Upper lobe of left lung (tissue), 6 donors: Measurements from ENCODE around the gene UBL4A. TPM values are rescaled to one million over a fixed set of nuclear protein-coding genes. Genes with fewer than 3 reads are reported as not detected.
A peak's percentile ranks its signal among the peaks of the same experiment; 100 is the strongest.

ENCODE experiments used
- ATAC-seq, 2 donors: fragments of 200-7000 bp; cut with Tn5 transposase; one replicate each; pipeline ENCODE4 v1.9.1; 2022; ENCODE audit warnings: mild to moderate bottlenecking in 2 of 2, moderate library complexity in 2 of 2; ENCODE audit not compliant: low FRiP score in 2 of 2
- DNase-seq, 2 donors: peaks; one replicate each; pipeline ENCODE4 v3.0.0-alpha.2; 2019 to 2020
- H3K27ac ChIP-seq, 4 donors: fragments of 200-600 bp; sonication (generic); one replicate each; pipeline ENCODE4 v1.5.1; 2016 to 2019
- H3K27me3 ChIP-seq, 4 donors: fragments of 200-600 bp; sonication (generic); one replicate each; pipeline ENCODE4 v1.5.1; 2017 to 2019
- H3K36me3 ChIP-seq, 4 donors: fragments of 200-600 bp; sonication (generic); one replicate each; pipeline ENCODE4 v1.5.1; 2016 to 2019
- H3K4me1 ChIP-seq, 4 donors: fragments of 200-600 bp; sonication (generic); one replicate each; pipeline ENCODE4 v1.5.1; 2018 to 2019
- H3K4me3 ChIP-seq, 4 donors: fragments of 200-600 bp; sonication (generic); one replicate each; pipeline ENCODE4 v1.5.1; 2017 to 2019; ENCODE audit warnings: mild to moderate bottlenecking in 2 of 4, moderate library complexity in 1 of 4
- H3K9me3 ChIP-seq, 4 donors: fragments of 200-600 bp; sonication (generic); one replicate each; pipeline ENCODE4 v1.5.1; 2018 to 2019
- EP300 ChIP-seq, 4 donors: sonication (generic); formaldehyde crosslinking; IDR thresholded peaks; one replicate each; pipeline ENCODE4 v1.5.1; 2017; ENCODE audit warnings: antibody characterized with exemption in 4 of 4, control low read depth in 2 of 4
- POLR2A ChIP-seq, 4 donors: fragments of 450-650 bp; IDR thresholded peaks; one replicate each; pipeline ENCODE4 v1.5.1; 2016 to 2017; ENCODE audit warnings: antibody characterized with exemption in 4 of 4, mild to moderate bottlenecking in 2 of 4
- POLR2AphosphoS5 ChIP-seq, 2 donors: sonication (generic); formaldehyde crosslinking; IDR thresholded peaks; one replicate each; pipeline ENCODE4 v1.5.1; 2017; ENCODE audit warnings: antibody characterized with exemption in 2 of 2
- WGBS, 2 donors: methylation state at CpG; one replicate each; pipeline ENCODE4 v1.1.5; 2017 to 2018; 5-methylcytosine and 5-hydroxymethylcytosine counted together
- total RNA-seq, 6 donors: library from RNA; depleted of rRNA in 4 of 6; stranded (reverse); fragments of >200 nt in 4 of 6; gene quantifications; one replicate each; pipeline versions ENCODE4 v1.1.0 to v1.2.1, GENCODE V29; 2016 to 2021
- TF ChIP-seq, protein P1 (sequence below), 6 experiments: fragments of 450-650 bp in 4 of 6; fragments of 200-600 bp in 2 of 6; sonication (generic) in 2 of 6; IDR thresholded peaks; one replicate each; pipeline ENCODE4 v1.5.1; 2016 to 2019; ENCODE audit warnings: antibody characterized with exemption in 6 of 6
- donor health status: DM: no; HTN: no; CAD: no; lungs with moderate emphysema.
- donor health status: DM: no; HTN: yes; CAD: no; lungs with severe emphysema.

The UBL4A gene
- total RNA-seq, 6 donors from 2014 or later = 13.6 to 52.2 (median 43.8) TPM

DNA sequence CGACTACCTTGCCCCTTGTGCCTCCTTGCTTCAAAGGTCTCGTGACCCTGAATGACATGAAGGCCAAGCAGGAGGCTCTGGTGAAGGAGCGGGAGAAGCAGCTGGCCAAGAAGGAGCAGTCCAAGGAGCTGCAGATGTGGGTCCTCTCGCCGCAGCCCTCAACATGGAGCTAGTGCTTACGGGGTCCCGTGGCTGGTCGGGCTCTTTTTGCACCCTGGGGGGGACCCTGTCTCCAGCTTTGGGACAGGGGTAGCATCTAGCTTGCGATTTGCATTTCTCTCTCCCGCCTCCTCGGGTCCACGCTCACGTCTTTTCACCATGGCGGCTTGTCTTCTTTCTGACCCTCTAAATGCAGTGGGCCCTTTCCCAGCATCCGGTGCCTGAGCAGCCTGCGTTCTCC, 40.6 kb downstream of the UBL4A start:
- Histone ChIP-seq H3K4me1 (peaks cover 6 to 20% (median 7%) of the 10 kb centered on the region in 4 donors), H3K27ac (no peak overlapping the region), H3K9me3 (no peaks in the 10 kb centered on the region), H3K4me3 (no peak overlapping the region), H3K27me3 (no peaks in the 10 kb centered on the region), H3K36me3 (peaks cover 0 to 60% (median 34%) of the 10 kb centered on the region in 4 donors)
- TF ChIP-seq EP300 (IDR thresholded peaks at IDR 0.05) = no peak
- TF ChIP-seq POLR2A (IDR thresholded peaks at IDR 0.05) = no peak
- TF ChIP-seq, protein P1, sequence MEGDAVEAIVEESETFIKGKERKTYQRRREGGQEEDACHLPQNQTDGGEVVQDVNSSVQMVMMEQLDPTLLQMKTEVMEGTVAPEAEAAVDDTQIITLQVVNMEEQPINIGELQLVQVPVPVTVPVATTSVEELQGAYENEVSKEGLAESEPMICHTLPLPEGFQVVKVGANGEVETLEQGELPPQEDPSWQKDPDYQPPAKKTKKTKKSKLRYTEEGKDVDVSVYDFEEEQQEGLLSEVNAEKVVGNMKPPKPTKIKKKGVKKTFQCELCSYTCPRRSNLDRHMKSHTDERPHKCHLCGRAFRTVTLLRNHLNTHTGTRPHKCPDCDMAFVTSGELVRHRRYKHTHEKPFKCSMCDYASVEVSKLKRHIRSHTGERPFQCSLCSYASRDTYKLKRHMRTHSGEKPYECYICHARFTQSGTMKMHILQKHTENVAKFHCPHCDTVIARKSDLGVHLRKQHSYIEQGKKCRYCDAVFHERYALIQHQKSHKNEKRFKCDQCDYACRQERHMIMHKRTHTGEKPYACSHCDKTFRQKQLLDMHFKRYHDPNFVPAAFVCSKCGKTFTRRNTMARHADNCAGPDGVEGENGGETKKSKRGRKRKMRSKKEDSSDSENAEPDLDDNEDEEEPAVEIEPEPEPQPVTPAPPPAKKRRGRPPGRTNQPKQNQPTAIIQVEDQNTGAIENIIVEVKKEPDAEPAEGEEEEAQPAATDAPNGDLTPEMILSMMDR (IDR thresholded peaks at IDR 0.05) = no peak
- TF ChIP-seq POLR2AphosphoS5 (IDR thresholded peaks at IDR 0.05) = no peak
- DNase-seq = no peak
- 87 to 98% methylated on average over 8 to 16 of the region's 16 CpGs for WGBS, 2 donors
- ATAC-seq = no peak

DNA sequence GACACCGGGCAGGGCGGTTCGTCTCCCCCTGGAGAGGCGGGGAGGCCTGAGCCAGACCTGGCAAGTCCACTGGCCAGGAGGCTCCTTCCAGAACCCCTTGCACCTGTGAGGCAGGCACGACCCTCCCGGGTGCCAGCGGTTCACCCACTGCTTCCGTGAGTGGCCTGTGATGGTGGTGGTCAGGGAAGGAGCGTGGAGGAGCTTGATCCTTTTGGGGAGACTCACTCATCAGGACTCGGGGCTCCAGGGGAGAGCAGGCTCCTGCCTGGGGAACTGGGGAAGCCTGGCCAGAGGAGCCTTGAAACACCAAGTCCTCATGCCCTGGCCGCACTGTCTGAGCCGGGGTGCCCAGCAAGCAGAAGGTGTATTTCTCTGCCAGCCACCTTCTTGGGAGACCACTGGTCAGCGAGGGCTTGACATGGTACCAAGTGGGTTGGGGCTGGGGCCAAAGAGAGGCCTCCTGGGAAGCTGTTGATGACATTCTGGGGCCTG, 41.6 kb downstream of the UBL4A start:
- H3K36me3 ChIP-seq = peaks cover 0 to 61% (median 34%) of the 10 kb centered on the region in 4 donors
- H3K4me3 ChIP-seq = peak overlapping the region; percentile 33 to 70 (median 60)
- TF ChIP-seq EP300 (IDR thresholded peaks at IDR 0.05) = no peak
- TF ChIP-seq, protein P1 (IDR thresholded peaks at IDR 0.05) = no peak
- TF ChIP-seq POLR2AphosphoS5 (IDR thresholded peaks at IDR 0.05) = no peak
- no peak for TF ChIP-seq POLR2A (IDR thresholded peaks at IDR 0.05)
- H3K27ac ChIP-seq = peak overlapping the region in 3 of 4 donors; percentile 72 to 90 (median 89)
- no peak for DNase-seq
- H3K27me3 ChIP-seq = no peaks in the 10 kb centered on the region
- WGBS, 2 donors = 75 to 90% methylated on average over 2 to 9 of the region's 13 CpGs
- H3K4me1 ChIP-seq = peaks cover 6 to 20% (median 7%) of the 10 kb centered on the region in 4 donors
- no peak for ATAC-seq
- H3K9me3 ChIP-seq = no peaks in the 10 kb centered on the region

DNA sequence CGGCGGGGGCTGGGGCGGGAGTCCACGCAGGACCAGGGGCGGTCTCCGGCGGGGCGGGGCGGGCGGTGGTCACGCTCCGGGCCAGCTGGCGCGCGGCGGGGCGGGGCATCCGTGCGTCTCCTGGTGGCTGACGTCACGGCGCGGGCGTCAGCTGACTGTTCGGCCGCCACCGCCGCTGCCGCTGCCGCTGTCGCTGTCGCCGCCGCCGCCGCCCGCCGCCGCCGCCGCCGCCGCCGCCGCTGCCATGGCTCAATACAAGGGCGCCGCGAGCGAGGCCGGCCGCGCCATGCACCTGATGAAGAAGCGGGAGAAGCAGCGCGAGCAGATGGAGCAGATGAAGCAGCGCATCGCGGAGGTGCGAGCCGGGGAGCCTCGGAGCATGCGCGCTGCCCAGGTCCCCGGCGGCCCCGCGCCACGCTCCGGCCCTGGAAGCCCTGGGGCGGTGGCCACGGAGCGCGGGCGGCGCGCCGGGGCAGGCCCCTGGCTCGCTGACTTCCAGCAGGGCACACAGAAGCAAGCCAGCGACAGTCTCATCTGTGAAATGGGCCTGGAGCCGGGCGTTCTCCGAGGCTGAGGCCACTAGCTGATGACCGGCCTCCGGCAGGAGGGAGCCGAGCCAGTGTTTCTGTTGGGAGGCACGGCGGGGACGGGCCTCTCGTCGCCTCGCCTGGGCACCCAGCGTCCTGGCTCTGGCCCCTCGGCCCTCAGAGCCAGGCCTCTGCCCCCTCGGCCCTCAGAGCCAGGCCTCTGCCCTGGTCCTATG, 42.2 kb downstream of the UBL4A start, which contains the start of gene FAM50A:
FAM50A (plus strand) TSS at position 150 of the 763 bp plus-strand sequence; CDS start at position 245, 95 bp downstream.
- H3K36me3 ChIP-seq = peaks cover 0 to 56% (median 28%) of the 10 kb centered on the region in 4 donors
- WGBS, 2 donors = 46% methylated on average over 55 of the region's 94 CpGs; no CpG with 5 or more reads in 1 of the 2 donors
- ATAC-seq = peak in 1 of 2 donors; percentile 95

DNA sequence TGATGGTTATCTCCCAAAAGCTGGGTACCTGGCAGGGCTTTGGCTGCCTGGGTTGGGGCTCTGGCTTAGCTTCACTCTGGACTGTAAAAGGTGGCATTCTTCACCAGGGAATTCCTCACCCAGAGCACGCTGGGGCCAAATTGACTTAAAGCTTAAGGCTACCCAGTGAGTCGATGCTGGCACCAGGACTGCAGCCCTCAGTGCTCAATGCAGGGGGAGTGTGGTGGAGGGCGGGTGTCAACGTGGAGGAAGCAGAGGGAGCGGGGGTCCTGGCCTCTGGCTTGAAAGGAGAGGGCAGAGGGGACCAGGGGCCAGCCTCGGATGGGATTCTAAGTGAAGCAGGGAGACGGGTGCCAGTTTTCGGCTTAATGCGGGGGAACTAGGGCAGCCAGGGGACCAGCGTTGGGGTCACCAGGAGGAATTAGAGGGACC, 42.9 kb downstream of the UBL4A start:
- ATAC-seq = no peak

More for the DNA sequence above, 42.2 kb downstream of the UBL4A start, which contains the start of gene FAM50A:
- Histone ChIP-seq H3K27ac (peak within 1 kb of the TSS; percentile 66 to 90 (median 84)), H3K4me3 (peak within 1 kb of the TSS; percentile 33 to 70 (median 60)), H3K4me1 (peaks cover 6 to 21% (median 7%) of the 10 kb centered on the region in 4 donors), H3K27me3 (no peaks in the 10 kb centered on the region), H3K9me3 (no peaks in the 10 kb centered on the region)
- TF ChIP-seq, protein P1 (IDR thresholded peaks at IDR 0.05) = peak in 4 of 6 experiments; percentile 38 to 56 (median 47)
- TF ChIP-seq EP300 (IDR thresholded peaks at IDR 0.05) (no peak), POLR2A (IDR thresholded peaks at IDR 0.05) (peak in 1 of 4 donors; percentile 56), POLR2AphosphoS5 (IDR thresholded peaks at IDR 0.05) (no peak)
- DNase-seq = peak; percentile 82 to 97

More for the DNA sequence above, 42.9 kb downstream of the UBL4A start:
- Histone ChIP-seq H3K36me3 (peaks cover 0 to 49% (median 22%) of the 10 kb centered on the region in 4 donors), H3K27ac (peak overlapping the region; percentile 48 to 90 (median 84)), H3K9me3 (no peaks in the 10 kb centered on the region), H3K27me3 (no peaks in the 10 kb centered on the region), H3K4me3 (peak overlapping the region in 3 of 4 donors; percentile 60 to 70 (median 61)), H3K4me1 (peaks cover 6 to 28% (median 8%) of the 10 kb centered on the region in 4 donors)
- TF ChIP-seq, protein P1 (IDR thresholded peaks at IDR 0.05) = no peak
- TF ChIP-seq POLR2A (IDR thresholded peaks at IDR 0.05) (no peak), POLR2AphosphoS5 (IDR thresholded peaks at IDR 0.05) (no peak), EP300 (IDR thresholded peaks at IDR 0.05) (no peak)
- 64% methylated on average over 10 of the region's 10 CpGs; no CpG with 5 or more reads in 1 of the 2 donors for WGBS, 2 donors
- no peak for DNase-seq
